ENCODE results near the gene EDEM1. TPM values are rescaled to one million over a fixed set of nuclear protein-coding genes. Genes with fewer than 3 reads are reported as not detected.

The EDEM1 gene
- total RNA-seq, 1 donor from 2014 or later = 81.1 TPM

DNA sequence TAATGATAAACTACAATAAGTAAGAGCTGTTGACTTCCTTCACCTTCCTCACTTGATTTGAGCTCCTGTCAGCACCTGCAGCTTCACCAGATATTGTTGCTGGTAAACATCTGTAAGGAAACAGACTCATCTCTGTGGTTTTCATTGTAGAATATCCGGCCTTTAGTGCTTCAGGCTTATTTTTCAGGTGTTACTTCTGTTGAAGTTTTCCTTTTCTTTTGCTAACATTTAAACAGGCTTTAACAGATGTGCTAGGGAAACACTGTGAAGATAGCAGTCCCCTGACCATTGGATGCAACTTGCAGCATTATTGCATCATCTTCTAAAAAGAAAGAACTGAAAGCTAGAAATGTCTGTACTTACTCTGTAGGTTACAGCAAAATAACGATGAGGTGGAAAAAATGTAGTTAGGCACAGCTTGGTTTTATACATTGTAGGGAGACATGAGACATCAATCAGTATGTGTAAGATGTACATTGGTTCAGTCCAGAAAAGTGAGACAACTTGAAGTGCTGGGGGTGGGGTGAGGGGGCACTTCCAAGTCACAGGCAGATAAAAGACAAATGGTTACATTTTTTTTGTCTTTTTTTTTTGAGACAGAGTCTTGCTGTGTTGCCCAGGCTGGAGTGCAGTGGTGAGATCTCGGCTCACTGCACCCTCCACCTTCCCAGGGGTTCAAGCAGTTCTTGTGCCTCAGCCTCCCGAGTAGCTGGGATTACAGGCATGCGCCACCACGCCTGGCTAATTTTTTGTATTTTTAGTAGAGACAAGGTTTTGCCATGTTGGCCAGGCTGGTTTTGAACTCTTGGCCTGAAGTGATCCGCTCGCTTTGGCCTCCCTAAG, 10.2 kb downstream of the EDEM1 start:
- DNase-seq (ENCODE audit: low spot score) = no peak
- peak; percentile 60 for ATAC-seq

DNA sequence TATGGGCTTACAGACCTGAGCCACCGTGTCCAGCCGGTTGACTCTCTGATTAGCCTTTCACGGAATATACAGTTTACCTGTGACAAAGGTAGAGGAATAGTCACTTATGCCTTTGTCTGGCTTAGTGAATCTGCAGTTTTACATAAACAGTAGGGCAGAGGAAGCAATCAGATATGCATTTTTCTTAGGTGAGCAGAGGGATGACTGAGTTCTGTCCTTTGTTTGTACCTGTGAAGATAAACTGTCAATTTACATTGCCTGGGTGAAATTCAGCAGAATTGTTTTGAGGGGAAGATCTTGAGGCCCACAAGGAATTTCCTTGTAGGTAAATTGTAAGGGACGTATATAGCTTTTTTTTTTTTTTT, 10.8 kb downstream of the EDEM1 start:
- no peak for DNase-seq (ENCODE audit: low spot score)
- no peak for ATAC-seq

DNA sequence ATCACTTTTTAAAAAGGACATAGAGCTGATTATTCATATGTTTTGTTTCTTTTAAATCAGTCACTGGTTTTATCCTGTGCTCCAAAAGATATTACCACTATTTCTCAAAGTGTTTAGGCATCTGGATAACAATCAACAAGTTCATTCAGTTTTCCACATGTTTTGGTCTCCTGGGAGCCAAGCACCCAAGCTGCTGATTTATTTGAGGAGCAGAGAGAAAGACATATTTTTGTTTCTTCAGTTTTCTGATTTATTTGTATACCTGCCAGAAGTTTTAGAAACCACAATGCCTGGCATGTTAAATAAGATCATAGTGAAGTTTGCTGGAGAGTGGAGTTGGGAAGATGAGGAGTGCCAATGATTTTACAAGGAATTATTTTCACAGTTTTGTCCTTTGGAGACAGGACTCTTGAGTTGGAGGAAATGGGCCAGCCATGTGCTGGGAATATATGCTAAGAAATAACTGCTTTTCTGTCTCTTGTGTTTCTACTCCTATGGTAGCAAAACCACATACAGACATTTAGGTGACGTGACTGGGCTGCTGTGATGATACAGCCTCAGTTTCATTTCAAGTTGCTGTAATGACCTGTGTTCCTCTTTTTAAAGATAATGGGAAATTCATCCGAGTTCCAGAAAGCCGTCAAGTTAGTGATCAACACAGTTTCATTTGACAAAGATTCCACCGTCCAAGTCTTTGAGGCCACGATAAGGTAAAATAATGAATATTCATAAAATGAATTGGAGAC, 11.7 kb downstream of the EDEM1 start:
- no peak for ATAC-seq
- no peak for DNase-seq (ENCODE audit: low spot score)

DNA sequence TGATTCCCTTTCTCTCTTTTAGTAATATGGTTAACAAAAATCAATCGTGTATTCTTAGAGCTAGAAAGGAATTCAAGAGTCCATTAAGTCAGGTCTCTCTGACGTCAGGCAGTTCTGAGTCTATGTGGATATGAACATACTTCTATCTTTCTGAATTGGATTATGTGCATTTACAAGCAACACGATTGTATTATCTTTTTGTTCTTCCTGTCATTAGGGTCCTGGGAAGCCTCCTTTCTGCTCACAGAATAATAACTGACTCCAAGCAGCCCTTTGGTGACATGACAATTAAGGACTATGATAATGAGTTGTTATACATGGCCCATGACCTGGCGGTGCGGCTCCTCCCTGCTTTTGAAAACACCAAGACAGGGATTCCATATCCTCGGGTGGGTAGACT, 14.0 kb downstream of the EDEM1 start:
- no peak for DNase-seq (ENCODE audit: low spot score)
- ATAC-seq = no peak

DNA sequence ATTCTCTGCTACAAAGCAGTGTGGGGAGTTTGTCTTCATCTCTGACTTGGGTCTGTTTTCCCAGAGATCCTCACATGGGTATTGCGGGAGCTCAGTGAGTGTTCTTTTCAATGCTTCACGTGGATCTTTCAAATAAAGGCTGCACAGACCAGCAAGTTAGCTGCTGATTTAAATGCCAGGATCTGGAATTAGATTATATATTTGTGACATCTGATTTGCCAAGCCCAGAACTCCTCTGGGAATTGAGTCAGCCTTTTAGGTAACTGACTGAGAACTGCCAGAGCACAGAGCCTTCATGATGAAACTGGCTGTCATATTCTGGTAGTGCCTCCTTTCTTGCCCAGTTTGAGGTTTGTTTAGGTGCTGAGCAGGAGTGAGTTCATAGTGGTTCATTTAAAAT, 14.7 kb downstream of the EDEM1 start:
- DNase-seq (ENCODE audit: low spot score) = no peak
- no peak for ATAC-seq

DNA sequence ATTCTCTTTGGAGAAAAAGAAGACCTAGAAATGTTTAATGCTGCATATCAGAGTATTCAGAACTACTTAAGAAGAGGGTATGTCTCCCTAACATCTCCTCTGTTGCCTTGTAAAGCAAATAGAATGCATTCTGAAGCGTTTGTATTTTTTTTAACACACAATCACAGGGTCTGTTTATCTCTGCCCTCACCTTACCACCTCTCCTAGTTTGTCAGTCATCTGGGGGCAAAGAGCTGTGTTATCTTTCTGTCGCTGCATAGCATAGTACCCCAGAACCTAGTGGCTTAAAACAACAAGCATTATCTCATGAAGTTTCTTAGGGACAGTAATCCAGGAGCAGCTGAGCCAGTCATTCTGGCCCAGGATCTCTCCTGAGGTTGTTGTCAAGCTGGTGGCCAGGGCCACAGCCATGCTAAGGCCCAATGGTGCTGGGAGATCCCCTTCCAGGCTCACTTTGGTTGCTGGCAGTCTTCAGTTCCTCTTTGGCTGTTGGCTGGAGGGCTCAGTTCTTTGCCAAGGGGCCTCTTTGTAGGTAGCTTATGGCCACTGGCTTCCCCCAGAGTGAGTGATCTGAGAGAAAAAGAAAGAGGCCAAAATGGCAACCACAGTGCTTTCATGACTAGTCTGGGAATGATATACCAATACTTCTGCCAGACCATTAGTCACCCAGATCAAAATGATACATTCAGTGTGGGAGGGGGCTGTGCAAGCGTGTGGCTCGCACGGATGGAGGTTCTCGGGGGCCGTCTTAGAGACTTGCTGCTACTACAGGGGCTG, 17.8 kb downstream of the EDEM1 start:
- ATAC-seq (no peak), DNase-seq (ENCODE audit: low spot score) (no peak)

DNA sequence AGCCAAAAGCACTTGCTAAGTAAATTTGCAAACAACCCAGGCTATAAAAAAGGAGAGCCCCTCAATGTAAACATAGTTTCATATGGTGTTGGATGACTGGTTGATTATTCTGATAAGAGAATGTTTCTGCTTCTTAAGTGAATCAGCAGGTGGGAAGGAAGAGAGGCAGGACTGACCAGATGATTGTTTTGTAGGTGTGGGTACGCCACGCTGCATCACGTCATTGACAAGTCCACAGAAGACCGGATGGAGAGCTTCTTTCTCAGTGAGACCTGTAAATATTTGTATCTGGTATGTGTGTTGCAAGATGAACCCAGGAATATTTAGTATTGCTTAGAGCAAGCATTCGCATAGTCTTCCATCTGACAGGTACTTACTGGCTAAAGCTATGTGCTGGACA, 23.4 kb downstream of the EDEM1 start:
- DNase-seq (ENCODE audit: low spot score) (no peak), ATAC-seq (no peak)

DNA sequence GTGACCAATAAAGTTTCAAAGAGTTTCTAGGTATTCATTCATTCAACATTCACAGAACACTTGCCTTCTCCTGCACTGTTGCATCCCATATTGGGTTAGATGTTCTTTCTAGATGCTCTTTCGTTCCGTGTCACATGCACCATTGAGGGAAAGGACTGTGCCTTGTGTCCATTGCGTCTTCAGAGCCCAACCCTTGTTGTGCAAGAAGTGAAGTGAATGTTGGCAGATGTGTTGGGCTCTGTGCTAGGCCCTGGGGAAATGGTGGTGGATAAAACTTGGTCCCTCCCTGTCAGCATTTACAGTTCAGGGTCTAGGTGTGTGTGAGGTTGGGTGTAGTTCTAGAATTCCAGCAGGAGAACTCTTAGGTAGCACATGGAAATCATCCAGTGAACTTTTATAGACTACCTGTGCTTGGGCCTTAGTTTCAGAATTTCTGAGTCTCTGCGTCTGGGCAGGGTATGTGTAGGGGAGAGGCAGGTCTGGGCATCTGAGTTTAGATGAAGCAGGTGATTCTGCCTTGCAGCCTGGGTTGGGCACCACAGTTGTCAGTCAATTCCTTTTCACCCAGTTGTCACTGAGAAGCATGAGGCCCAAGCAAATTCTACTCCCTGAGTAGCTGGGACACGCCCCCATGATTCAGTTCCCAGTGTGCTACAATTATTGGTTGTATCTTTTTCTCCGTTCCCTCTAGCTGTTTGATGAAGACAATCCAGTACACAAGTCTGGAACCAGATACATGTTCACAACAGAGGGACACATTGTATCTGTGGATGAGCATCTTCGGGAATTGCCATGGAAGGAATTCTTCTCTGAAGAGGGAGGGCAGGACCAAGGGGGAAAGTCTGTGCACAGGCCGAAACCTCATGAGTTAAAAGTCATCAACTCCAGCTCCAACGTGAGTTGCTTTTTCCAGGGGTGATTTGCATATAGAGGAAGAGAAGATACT, 25.4 kb downstream of the EDEM1 start:
- no peak for DNase-seq (ENCODE audit: low spot score)
- ATAC-seq = peak; percentile 19

DNA sequence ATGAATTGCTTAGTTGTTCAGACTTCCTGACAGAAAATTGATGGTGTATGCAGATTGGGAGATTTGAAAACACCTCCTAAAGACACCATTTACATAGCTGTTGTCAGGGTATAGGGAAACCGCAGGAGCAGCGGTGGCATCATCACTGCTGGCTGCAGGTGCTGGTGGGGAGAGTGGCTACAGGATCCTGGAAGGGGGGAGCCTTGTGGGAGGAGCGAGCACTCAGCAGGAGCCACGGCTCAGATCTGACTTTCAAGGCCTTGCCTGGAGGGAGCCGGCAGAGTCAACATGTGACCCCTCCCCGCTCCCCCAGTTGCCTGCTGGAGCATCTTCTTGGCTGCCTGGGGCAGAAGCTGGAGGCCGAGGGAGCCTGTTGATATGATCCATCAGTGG, 26.1 kb downstream of the EDEM1 start:
- DNase-seq (ENCODE audit: low spot score) = no peak
- no peak for ATAC-seq

DNA sequence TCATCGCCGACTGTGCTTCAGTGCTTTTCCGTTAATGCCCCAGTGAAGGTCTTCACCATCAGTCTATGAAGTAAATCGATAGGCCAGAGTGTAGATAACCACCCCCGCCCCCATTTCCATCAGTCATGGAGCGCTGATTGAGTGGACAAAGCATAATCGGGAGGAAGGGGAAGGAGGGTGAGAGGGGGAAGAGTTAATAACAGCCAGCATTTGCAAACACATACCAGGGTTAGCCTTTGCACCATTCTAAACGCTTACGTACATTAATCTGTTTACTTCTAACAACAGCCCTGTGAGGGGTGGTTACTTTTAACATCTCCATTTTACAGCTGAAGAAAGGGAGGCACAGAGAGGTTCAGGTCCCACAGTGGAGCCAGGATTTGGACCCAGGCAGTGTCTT, 26.8 kb downstream of the EDEM1 start:
- ATAC-seq = no peak
- no peak for DNase-seq (ENCODE audit: low spot score)

DNA sequence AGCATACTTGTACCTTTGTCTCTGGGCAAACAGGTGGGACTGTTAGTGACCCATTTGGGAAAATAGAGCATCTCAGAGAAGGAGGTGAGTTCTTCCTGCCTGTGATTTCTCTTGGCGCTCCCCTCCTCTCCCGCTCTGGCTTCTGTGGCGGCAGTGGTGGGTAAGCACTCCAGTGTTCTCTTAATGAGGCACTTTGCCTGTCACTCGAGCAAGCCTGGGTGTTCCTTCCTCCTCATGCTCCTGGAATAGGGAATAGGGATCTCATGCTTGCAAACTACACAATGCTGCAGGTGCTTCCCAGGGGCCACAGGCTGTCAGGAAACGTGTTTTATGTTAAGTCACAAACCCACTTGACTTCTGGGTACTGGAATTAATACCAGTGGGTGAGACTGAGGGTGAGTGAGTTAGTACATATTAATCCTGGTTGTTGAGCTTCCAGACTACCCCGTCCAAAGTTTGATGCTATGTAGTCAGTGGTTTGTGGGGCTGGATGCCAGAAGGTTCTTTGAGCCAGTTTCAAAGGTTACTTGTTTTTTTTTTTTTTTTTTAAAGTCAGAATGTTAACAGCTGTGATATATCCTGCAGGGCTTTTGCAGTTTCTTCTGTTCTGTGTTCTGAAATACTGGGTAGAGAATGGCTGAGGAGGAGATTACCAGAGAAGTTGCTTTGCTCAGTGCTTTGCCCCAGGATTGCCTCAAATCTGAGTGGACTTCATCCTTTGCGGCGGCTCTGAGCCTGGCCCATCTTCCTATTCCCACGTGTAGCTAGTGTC, 30.5 kb downstream of the EDEM1 start:
- peak; percentile 66 for DNase-seq (ENCODE audit: low spot score)
- peak; percentile 86 for ATAC-seq

DNA sequence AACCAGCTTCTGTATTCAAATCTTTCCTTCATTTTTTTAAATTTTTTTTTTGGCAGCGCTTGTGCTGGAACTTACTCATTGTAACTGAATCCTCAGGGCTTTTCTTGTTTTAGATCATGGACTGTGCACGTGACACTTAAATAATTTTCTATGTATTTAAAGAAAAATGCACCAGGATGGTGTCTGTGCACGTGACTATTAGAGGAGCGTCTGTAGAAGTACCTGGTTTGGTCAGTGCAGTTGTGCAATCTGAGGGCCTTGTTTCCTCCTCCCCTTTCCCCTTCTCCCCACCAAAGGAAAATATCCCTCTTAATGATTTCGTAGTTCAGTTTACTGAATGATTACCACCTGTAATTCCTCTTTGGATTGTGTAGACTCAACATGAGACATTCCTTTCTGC, 31.3 kb downstream of the EDEM1 start:
- ATAC-seq (no peak), DNase-seq (ENCODE audit: low spot score) (no peak)

DNA sequence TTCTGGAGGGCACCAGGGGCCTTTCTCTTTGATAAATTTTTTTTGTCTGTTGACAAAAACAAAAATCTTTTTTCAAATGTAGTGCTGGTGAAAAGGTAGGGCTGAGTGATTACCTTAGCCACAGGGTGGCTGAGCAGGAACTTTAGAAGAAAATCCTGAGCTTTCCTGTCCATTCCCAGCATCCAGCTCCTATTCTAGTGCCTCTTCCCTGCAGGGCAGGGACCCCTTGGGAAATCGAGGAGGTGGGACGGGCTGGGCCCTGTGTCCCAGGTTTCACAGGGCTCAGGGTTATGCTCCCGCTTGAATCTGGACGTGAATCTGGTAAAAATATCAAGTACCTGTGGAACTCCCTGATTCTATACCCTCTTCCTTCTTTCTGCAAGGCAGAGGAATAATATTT, 31.7 kb downstream of the EDEM1 start:
- no peak for ATAC-seq

DNA sequence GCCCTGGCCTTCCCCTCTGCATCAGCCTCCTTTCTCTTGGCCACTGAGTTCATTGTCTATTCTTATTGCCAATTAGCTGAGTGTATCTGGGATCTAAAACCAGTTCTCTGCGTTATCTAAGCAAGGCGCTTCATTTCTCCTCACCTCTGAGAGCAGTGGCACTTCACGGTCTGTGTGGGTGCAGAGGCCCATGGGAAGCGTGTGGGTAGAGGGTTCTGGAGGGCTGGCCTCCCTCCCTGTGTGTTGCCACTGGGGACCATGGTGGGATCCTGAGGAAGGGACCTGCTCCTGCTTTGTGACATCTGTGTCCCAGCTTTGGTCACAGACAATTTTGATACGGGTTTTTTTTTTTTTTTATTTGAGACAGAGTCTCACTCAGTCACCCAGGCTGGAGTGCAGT, 32.7 kb downstream of the EDEM1 start:
- ATAC-seq (no peak), DNase-seq (ENCODE audit: low spot score) (no peak)

More for the DNA sequence above, 31.7 kb downstream of the EDEM1 start:
- no peak for DNase-seq (ENCODE audit: low spot score)

DNA sequence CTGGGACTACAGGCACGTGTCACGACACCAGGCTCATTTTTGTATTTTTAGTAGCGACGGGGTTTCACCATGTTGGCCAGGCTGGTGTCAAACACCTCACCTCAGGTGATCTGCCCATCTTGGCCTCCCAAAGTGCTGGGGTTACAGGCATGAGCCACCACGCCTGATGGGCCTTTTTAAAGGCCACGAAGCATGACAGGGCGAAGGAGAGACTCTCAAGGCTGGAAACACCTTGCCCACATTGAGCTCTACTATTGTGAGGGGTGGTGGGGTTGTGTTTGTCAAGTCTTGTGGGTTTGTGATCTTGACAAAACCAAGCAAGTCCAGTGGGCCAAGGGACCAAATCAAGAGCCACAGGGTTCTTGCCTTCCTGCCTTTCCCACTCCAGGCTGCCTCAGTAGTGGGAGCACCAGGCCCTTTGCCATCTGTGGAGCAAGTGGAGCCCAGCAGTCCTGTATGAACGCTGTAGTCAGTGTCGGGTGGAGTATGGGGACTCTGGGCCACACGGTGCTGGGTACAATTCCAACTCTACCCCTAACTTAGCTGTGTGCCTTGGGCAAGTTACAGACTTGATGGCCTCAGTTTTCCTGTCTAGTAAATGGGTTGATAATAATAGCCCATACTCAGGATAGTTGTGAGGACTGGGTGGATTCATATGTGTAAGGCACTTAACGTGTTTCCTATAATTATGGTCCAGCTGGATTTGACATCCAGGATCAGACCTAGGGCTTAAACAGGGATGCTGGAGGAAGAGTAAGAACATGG, 33.3 kb downstream of the EDEM1 start:
- no peak for ATAC-seq
- DNase-seq (ENCODE audit: low spot score) = no peak

DNA sequence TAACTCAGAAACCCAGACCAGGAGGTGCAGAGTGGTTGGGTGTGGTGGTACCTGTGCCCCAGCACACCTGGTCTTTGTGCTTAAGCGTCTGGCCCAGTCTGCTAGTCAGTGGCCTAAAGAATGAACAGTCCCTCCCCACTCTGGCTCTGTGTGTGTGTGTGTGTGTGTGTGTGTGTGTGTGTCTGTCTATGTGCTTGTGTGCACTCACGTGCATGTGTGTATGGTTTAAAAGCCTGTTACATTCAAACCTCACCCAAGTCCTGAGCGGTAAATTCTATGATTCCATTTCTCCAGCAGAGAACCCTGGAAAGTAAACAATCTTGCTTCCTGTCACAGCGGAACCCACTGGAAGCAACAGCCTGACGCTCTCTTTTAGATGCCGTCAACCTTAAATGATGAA, 34.2 kb downstream of the EDEM1 start:
- no peak for DNase-seq (ENCODE audit: low spot score)
- ATAC-seq = no peak

DNA sequence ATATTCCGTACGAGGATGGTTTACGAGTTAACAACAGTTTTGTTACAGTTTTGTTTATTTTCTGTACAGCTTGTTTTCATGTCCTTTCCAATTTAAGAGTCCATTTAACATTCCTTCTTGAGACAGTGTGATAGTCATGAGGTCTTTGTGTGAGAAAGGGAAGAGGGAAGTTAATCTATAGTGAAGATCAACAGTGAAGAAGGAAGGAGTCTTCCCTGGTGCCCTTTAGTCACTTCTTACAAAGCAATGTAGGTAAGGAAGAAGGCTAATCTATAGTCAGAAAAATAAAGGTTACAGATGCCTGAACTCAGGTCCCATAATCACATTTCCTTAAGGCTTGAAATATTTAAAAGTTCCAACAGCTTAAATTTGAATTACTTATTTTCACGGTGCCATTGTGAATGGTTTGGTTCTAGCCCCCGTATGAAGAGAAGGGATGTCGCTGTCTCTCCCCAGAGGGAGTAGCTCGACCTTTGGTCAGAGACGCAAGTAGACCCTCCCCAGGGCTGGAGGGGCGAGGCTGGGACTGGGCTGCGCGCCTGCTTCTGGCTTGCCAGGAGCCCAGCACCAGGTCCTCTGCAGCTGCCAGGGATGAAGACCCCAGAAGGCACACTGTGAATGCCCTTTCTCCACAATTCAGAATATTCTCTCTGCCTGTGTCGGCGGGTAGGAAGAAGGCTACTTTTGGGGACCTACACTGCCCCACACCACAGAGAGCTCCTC, 34.9 kb downstream of the EDEM1 start:
- ATAC-seq (no peak), DNase-seq (ENCODE audit: low spot score) (no peak)

DNA sequence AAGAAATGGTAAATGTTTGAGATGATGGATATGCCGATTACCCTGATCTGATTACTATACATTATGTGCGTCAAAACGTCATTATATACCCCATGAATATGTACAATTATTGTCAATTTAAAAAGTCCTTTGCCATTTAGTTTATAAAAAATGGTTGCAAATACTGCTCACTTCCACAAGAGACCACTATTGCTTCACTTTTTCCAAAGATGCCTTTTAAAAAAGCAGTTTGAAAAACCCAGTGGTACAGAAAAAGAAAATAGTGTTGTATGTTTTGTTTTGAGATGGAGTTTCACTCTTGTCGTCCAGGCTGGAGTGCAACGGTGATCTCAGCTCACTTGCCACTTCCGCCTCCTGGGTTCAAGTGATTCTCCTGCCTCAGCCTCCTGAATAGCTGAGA, 39.3 kb downstream of the EDEM1 start:
- ATAC-seq (no peak), DNase-seq (ENCODE audit: low spot score) (no peak)
